Right atrium auricular region (tissue), 2 donors: ENCODE results near the gene PRKCZ. TPM values are rescaled to one million over a fixed set of nuclear protein-coding genes. Genes with fewer than 3 reads are reported as not detected.

Source experiments
- DNase-seq: peaks from one replicate; pipeline ENCODE4 v3.0.0-alpha.2; 2019; ENCODE audit warnings: low spot score
- H3K27ac ChIP-seq, 2 donors: fragments of 200-600 bp; sonication (generic); 1 replicate in 1 of 2; 2 replicates in 1 of 2; pipeline ENCODE4 v1.5.1; 2016 to 2019
- H3K27me3 ChIP-seq, 2 donors: fragments of 200-600 bp; sonication (generic); one replicate each; pipeline versions ENCODE4 v1.5.1 to v1.6.0; 2017 to 2019
- H3K36me3 ChIP-seq: fragments of 200-600 bp; sonication (generic); one replicate; pipeline ENCODE4 v1.5.1; 2016
- H3K4me1 ChIP-seq, 2 donors: fragments of 200-600 bp; sonication (generic); one replicate each; pipeline versions ENCODE4 v1.5.1 to v1.6.0; 2017 to 2019
- H3K4me3 ChIP-seq, 2 donors: fragments of 200-600 bp; sonication (generic); 1 replicate in 1 of 2; 2 replicates in 1 of 2; pipeline ENCODE4 v1.5.1; 2017 to 2019; ENCODE audit warnings: mild to moderate bottlenecking in 1 of 2, moderate library complexity in 1 of 2
- H3K9me3 ChIP-seq, 2 donors: fragments of 200-600 bp; sonication (generic); one replicate each; pipeline ENCODE4 v1.5.1; 2019
- total RNA-seq, 2 donors: library from RNA; depleted of rRNA; stranded (reverse); fragments of >200 nt; gene quantifications; one replicate each; pipeline ENCODE4 v1.1.0, GENCODE V29; 2016
- TF ChIP-seq, protein P1 (sequence below), 2 donors: fragments of 200-600 bp; sonication (generic); IDR thresholded peaks; one replicate each; pipeline ENCODE4 v1.5.1; 2019; ENCODE audit warnings: antibody characterized with exemption in 2 of 2

PRKCZ gene
- total RNA-seq, 2 donors from 2014 or later: 15.3 to 16.4 TPM

DNA sequence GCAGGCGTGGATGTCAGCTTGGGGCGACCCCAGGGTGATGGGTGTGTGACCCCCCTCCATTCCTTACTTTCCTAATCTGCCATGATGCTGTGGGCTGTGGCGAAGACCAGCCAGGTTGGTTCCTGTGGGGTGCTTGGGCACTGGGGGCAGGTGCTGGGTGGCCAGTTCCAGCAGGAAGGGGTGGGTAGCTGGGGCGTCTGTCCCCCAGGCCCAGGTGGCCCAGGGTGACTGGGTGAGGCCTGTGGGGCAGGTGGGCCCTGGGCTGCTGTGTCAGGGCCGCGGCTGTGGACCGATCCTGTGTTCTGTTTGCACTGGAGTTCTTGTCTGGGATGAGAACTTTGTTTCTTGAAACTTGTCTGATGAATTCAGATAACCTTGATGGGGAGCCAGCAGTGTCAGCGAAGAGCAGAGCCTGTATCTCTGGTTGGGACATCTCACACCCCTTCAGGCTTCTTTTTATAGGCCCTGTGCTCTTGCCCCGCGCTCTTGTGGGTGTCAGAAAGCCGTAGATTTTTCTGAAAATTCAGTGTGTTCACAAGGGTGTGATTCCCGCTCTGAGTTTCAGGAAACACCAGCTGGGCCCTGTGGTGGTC is 3.7 kb downstream of the PRKCZ start:
- H3K27me3 ChIP-seq: no peaks in the 10 kb centered on the region
- no peak for DNase-seq
- H3K9me3 ChIP-seq: no peaks in the 10 kb centered on the region
- no peaks in the 10 kb centered on the region for H3K36me3 ChIP-seq
- peaks cover 0 to 23% of the 10 kb centered on the region in 2 donors for H3K4me1 ChIP-seq
- TF ChIP-seq, protein P1, sequence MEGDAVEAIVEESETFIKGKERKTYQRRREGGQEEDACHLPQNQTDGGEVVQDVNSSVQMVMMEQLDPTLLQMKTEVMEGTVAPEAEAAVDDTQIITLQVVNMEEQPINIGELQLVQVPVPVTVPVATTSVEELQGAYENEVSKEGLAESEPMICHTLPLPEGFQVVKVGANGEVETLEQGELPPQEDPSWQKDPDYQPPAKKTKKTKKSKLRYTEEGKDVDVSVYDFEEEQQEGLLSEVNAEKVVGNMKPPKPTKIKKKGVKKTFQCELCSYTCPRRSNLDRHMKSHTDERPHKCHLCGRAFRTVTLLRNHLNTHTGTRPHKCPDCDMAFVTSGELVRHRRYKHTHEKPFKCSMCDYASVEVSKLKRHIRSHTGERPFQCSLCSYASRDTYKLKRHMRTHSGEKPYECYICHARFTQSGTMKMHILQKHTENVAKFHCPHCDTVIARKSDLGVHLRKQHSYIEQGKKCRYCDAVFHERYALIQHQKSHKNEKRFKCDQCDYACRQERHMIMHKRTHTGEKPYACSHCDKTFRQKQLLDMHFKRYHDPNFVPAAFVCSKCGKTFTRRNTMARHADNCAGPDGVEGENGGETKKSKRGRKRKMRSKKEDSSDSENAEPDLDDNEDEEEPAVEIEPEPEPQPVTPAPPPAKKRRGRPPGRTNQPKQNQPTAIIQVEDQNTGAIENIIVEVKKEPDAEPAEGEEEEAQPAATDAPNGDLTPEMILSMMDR (IDR thresholded peaks at IDR 0.05): no peak
- no peak overlapping the region for H3K4me3 ChIP-seq
- H3K27ac ChIP-seq: peak overlapping the region; percentile 77 to 79

GRCh38 chr1:2054560-2054959 is 4.3 kb downstream of the PRKCZ start:
- DNase-seq: no peak
- Histone ChIP-seq H3K27me3 (no peaks in the 10 kb centered on the region), H3K36me3 (no peaks in the 10 kb centered on the region), H3K4me1 (peaks cover 0 to 20% of the 10 kb centered on the region in 2 donors), H3K9me3 (no peaks in the 10 kb centered on the region), H3K4me3 (no peak overlapping the region), H3K27ac (peak overlapping the region; percentile 77 to 79)
- TF ChIP-seq, protein P1 (IDR thresholded peaks at IDR 0.05): no peak

GRCh38 chr1:2055911-2056575 is 5.8 kb downstream of the PRKCZ start:
- Histone ChIP-seq H3K36me3 (no peaks in the 10 kb centered on the region), H3K27ac (no peak overlapping the region), H3K4me1 (peaks cover 0 to 13% of the 10 kb centered on the region in 2 donors), H3K4me3 (no peak overlapping the region), H3K9me3 (no peaks in the 10 kb centered on the region), H3K27me3 (no peaks in the 10 kb centered on the region)
- no peak for DNase-seq
- TF ChIP-seq, protein P1 (IDR thresholded peaks at IDR 0.05): no peak

- no peak for DNase-seq
- Histone ChIP-seq H3K9me3 (no peaks in the 10 kb centered on the region), H3K27ac (no peak overlapping the region), H3K36me3 (no peaks in the 10 kb centered on the region), H3K27me3 (no peaks in the 10 kb centered on the region), H3K4me3 (no peak overlapping the region), H3K4me1 (peaks cover 0 to 8% of the 10 kb centered on the region in 2 donors)
- TF ChIP-seq, protein P1 (IDR thresholded peaks at IDR 0.05): no peak
Observed at GRCh38 chr1:2056955-2057590, 6.9 kb downstream of the PRKCZ start.

DNA sequence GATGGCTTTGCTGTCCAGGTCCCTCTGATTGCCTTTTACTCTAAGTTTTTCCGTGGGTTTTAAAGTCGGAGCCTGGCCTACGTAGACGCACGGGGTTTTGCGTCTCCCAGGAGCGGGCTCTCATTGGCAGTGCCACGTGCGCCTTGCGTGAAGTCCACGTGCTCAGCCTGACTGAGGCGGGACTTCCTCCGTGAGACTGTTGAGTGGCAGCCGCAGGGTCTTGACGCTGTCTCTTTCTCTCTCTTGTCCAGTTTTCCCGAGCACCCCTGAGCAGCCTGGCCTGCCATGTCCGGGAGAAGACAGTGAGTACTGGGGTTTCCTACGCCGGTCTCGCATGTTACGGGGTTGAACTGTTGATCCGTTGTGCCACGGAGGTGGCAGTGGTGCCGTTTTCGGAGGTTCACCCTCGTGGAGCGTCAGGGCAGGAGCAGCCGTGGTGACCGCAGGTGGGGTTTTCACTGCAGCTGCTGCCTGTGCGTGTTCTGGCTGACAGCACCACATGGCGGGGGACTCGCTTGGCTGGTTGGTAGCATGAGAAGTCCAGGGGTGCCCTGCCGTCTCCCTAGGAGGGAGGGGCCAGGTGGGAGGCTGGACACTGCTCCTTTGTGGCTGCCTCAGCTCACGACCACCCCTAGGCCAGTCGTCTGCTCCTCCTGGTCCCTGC is 9.2 kb downstream of the PRKCZ start:
- Histone ChIP-seq H3K36me3 (no peaks in the 10 kb centered on the region), H3K4me3 (no peak overlapping the region), H3K9me3 (no peaks in the 10 kb centered on the region), H3K27me3 (no peaks in the 10 kb centered on the region), H3K4me1 (peaks cover 0 to under 1% of the 10 kb centered on the region in 2 donors), H3K27ac (no peak overlapping the region)
- TF ChIP-seq, protein P1 (IDR thresholded peaks at IDR 0.05): no peak
- DNase-seq: no peak
